Keratinocyte (primary cell): ENCODE data around the gene GAB1. TPM values are rescaled to one million over a fixed set of nuclear protein-coding genes. Genes with fewer than 3 reads are reported as not detected.

Source experiments
- DNase-seq: peaks from one replicate; pipeline ENCODE4 v3.0.0-alpha.2; 2011; ENCODE audit warnings: low read depth, missing footprints, low spot score
- FAIRE-seq: peaks from 2 replicates; lab custom pipeline; 2011; peaks lifted over from hg19 to GRCh38; lab: Jason Lieb, UNC
- H2AFZ ChIP-seq: 2 replicates; pipeline ENCODE4 v1.6.0; 2012; ENCODE audit warnings: low read length, control low read depth, inconsistent platforms; ENCODE audit not compliant: control insufficient read depth
- H3K27ac ChIP-seq: 2 replicates; pipeline ENCODE4 v1.5.1; 2011; ENCODE audit warnings: low read length; ENCODE audit not compliant: control insufficient read depth, insufficient read depth
- H3K27me3 ChIP-seq: 3 replicates; pipeline ENCODE4 v1.6.0; 2011; ENCODE audit warnings: low read length; ENCODE audit not compliant: control insufficient read depth, insufficient read depth; ENCODE audit errors: extremely low read depth
- H3K36me3 ChIP-seq, 2 experiments: 2 replicates in 1 of 2; 3 replicates in 1 of 2; pipeline ENCODE4 v1.5.1; 2011; ENCODE audit warnings: low read length in 2 of 2, mild to moderate bottlenecking in 1 of 2; ENCODE audit not compliant: control insufficient read depth in 2 of 2, insufficient read depth in 2 of 2; ENCODE audit errors: extremely low read depth in 1 of 2
- H3K4me1 ChIP-seq: 3 replicates; pipeline ENCODE4 v1.5.1; 2011; ENCODE audit warnings: low read length; ENCODE audit not compliant: control insufficient read depth, insufficient read depth; ENCODE audit errors: extremely low read depth
- H3K4me2 ChIP-seq: 3 replicates; pipeline ENCODE4 v1.6.0; 2011; ENCODE audit warnings: low read depth, low read length; ENCODE audit not compliant: control insufficient read depth, insufficient read depth; ENCODE audit errors: extremely low read depth
- H3K4me3 ChIP-seq, 3 experiments: fragments of 200-600 bp in 1 of 3; sonication (generic) in 1 of 3; 2 replicates in 2 of 3; 3 replicates in 1 of 3; pipeline ENCODE4 v1.5.1; 2011 to 2016; ENCODE audit warnings: low read length in 3 of 3, mild to moderate bottlenecking in 3 of 3, control low read depth in 2 of 3, inconsistent platforms in 1 of 3, low read depth in 1 of 3, mixed read lengths in 1 of 3, mixed run types in 1 of 3, moderate library complexity in 1 of 3; ENCODE audit not compliant: control insufficient read depth in 2 of 3, insufficient read depth in 2 of 3; ENCODE audit errors: extremely low read depth in 1 of 3
- H3K79me2 ChIP-seq: 2 replicates; pipeline ENCODE4 v1.6.0; 2012; ENCODE audit warnings: low read length; ENCODE audit not compliant: control insufficient read depth, insufficient read depth
- H3K9ac ChIP-seq: 3 replicates; pipeline ENCODE4 v1.6.0; 2011; ENCODE audit warnings: low read length; ENCODE audit not compliant: control insufficient read depth, insufficient read depth; ENCODE audit errors: extremely low read depth
- H3K9me1 ChIP-seq: 3 replicates; pipeline ENCODE4 v1.6.0; 2011; ENCODE audit warnings: low read length; ENCODE audit not compliant: control insufficient read depth, insufficient read depth; ENCODE audit errors: extremely low read depth
- H3K9me3 ChIP-seq: 2 replicates; pipeline ENCODE4 v1.5.1; 2012; ENCODE audit warnings: low read depth, low read length; ENCODE audit not compliant: control insufficient read depth
- H4K20me1 ChIP-seq: 3 replicates; pipeline ENCODE4 v1.6.0; 2011; ENCODE audit warnings: low read length; ENCODE audit not compliant: control insufficient read depth, insufficient read depth; ENCODE audit errors: extremely low read depth
- EZH2 ChIP-seq: IDR thresholded peaks from one replicate; pipeline ENCODE4 v1.6.1; 2012; ENCODE audit warnings: inconsistent platforms, mild to moderate bottlenecking, low read length, moderate library complexity
- dilution Hi-C: fragments of 300-500 bp; cut with MboI; formaldehyde crosslinking; loops from one replicate; pipeline ENCODE4 v1.7.0; 2020; ENCODE audit warnings: low sequenced_read_pairs; ENCODE audit not compliant: extremely low pct_ligation_motif_present
- polyA plus RNA-seq, 5 experiments: library from polyadenylated mRNA; depleted of rRNA in 3 of 5; stranded (reverse) in 3 of 5; stranded (forward) in 1 of 5; unstranded in 1 of 5; fragments of >200 nt; gene quantifications; 1 replicate in 1 of 5; 2 replicates in 3 of 5; 3 replicates in 1 of 5; pipeline versions ENCODE4 v1.2.1 to v1.2.3, GENCODE V29; 2011 to 2012; ENCODE audit warnings: missing spikeins in 2 of 5, low read depth in 1 of 5, low replicate concordance in 1 of 5
- TF ChIP-seq, protein P1 (sequence below), 3 experiments: IDR thresholded peaks in 1 of 3; conservative IDR thresholded peaks in 1 of 3; optimal IDR thresholded peaks in 1 of 3; 2 replicates in 2 of 3; 3 replicates in 1 of 3; pipeline versions ENCODE3 to v1.5.1; 2011; ENCODE audit warnings: low read length in 3 of 3, mild to moderate bottlenecking in 3 of 3, moderate library complexity in 2 of 3, control low read depth in 1 of 3, inconsistent platforms in 1 of 3; ENCODE audit not compliant: insufficient read depth in 2 of 3; ENCODE audit errors: extremely low read depth in 1 of 3

Gene GAB1
- polyA plus RNA-seq, 1 donor (not counting 4 experiments of a cell fraction or from before 2014, with no cell fraction given) = 11.0 TPM

GRCh38 chr4:143384381-143384994, 47.8 kb downstream of the GAB1 start:
- no peak overlapping the region for H3K9ac ChIP-seq
- no peaks in the 10 kb centered on the region for H3K36me3 ChIP-seq
- no peaks in the 10 kb centered on the region for H3K9me3 ChIP-seq
- H4K20me1 ChIP-seq = no peaks in the 10 kb centered on the region
- H3K79me2 ChIP-seq = peaks cover 30% of the 10 kb centered on the region
- no peak overlapping the region for H3K4me3 ChIP-seq
- no peak overlapping the region for H3K27ac ChIP-seq
- H3K4me2 ChIP-seq = no peak overlapping the region
- DNase-seq (no peak), FAIRE-seq (no peak)
- no peak overlapping the region for H2AFZ ChIP-seq
- dilution Hi-C loops = no loop called here
- TF ChIP-seq, protein P1, sequence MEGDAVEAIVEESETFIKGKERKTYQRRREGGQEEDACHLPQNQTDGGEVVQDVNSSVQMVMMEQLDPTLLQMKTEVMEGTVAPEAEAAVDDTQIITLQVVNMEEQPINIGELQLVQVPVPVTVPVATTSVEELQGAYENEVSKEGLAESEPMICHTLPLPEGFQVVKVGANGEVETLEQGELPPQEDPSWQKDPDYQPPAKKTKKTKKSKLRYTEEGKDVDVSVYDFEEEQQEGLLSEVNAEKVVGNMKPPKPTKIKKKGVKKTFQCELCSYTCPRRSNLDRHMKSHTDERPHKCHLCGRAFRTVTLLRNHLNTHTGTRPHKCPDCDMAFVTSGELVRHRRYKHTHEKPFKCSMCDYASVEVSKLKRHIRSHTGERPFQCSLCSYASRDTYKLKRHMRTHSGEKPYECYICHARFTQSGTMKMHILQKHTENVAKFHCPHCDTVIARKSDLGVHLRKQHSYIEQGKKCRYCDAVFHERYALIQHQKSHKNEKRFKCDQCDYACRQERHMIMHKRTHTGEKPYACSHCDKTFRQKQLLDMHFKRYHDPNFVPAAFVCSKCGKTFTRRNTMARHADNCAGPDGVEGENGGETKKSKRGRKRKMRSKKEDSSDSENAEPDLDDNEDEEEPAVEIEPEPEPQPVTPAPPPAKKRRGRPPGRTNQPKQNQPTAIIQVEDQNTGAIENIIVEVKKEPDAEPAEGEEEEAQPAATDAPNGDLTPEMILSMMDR (optimal IDR thresholded peaks at IDR 0.05 in 1 of 3, IDR thresholded peaks at IDR 0.05 in 1 of 3, conservative IDR thresholded peaks at IDR 0.05 in 1 of 3; ENCODE audit: extremely low read depth in 1 of 3, insufficient read depth in 2 of 3, low read length in 3 of 3) = no peak
- TF ChIP-seq EZH2 = no peak
- peaks cover 15% of the 10 kb centered on the region for H3K4me1 ChIP-seq
- H3K9me1 ChIP-seq = no peaks in the 10 kb centered on the region
- no peaks in the 10 kb centered on the region for H3K27me3 ChIP-seq

GRCh38 chr4:143386812-143387211, 50.1 kb downstream of the GAB1 start:
- H3K79me2 ChIP-seq = peaks cover 24% of the 10 kb centered on the region
- H3K27me3 ChIP-seq = no peaks in the 10 kb centered on the region
- peaks cover 13% of the 10 kb centered on the region for H3K4me1 ChIP-seq
- DNase-seq (no peak), FAIRE-seq (no peak)
- H4K20me1 ChIP-seq = no peaks in the 10 kb centered on the region
- no peak overlapping the region for H3K4me2 ChIP-seq
- no peaks in the 10 kb centered on the region for H3K9me3 ChIP-seq
- no peaks in the 10 kb centered on the region for H3K36me3 ChIP-seq
- no peak overlapping the region for H3K9ac ChIP-seq
- no peaks in the 10 kb centered on the region for H3K9me1 ChIP-seq
- no peak overlapping the region for H3K27ac ChIP-seq
- TF ChIP-seq, protein P1 (optimal IDR thresholded peaks at IDR 0.05 in 1 of 3, IDR thresholded peaks at IDR 0.05 in 1 of 3, conservative IDR thresholded peaks at IDR 0.05 in 1 of 3; ENCODE audit: extremely low read depth in 1 of 3, insufficient read depth in 2 of 3, low read length in 3 of 3) = no peak
- no peak for TF ChIP-seq EZH2
- dilution Hi-C loops = no loop called here
- no peak overlapping the region for H2AFZ ChIP-seq
- H3K4me3 ChIP-seq = no peak overlapping the region
